Loucy (cell line): ENCODE measurements around the gene CDH13.

Experiments
- H2AFZ ChIP-seq: fragments of 200-600 bp; sonication (generic); 2 replicates; pipeline ENCODE4 v1.6.0; 2016; ENCODE audit warnings: antibody characterized with exemption, mild to moderate bottlenecking, low read length, moderate library complexity
- H3F3A ChIP-seq: fragments of 200-600 bp; 2 replicates; pipeline ENCODE4 v1.6.0; 2016; ENCODE audit warnings: antibody characterized with exemption, low read depth, mild to moderate bottlenecking
- H3K27me3 ChIP-seq: fragments of 200-600 bp; sonication (generic); 2 replicates; pipeline ENCODE4 v1.6.1; 2014; ENCODE audit warnings: low read length, mild to moderate bottlenecking; ENCODE audit not compliant: insufficient read depth, poor library complexity, severe bottlenecking
- H3K36me3 ChIP-seq: fragments of 200-600 bp; sonication (generic); 2 replicates; pipeline ENCODE4 v1.6.1; 2016; ENCODE audit warnings: low read length; ENCODE audit not compliant: insufficient read depth
- H3K4me1 ChIP-seq: fragments of 200-600 bp; sonication (generic); 2 replicates; pipeline ENCODE4 v1.5.1; 2014; ENCODE audit warnings: low read length, mild to moderate bottlenecking; ENCODE audit not compliant: insufficient read depth, poor library complexity, severe bottlenecking
- H3K4me2 ChIP-seq: fragments of 200-600 bp; sonication (generic); 2 replicates; pipeline ENCODE4 v1.6.0; 2014; ENCODE audit warnings: antibody characterized with exemption, low read length, low read depth, mild to moderate bottlenecking; ENCODE audit not compliant: poor library complexity, severe bottlenecking
- H3K4me3 ChIP-seq: fragments of 200-600 bp; sonication (generic); 2 replicates; pipeline ENCODE4 v1.5.1; 2014; ENCODE audit warnings: low read length, mild to moderate bottlenecking, mixed read lengths; ENCODE audit not compliant: poor library complexity, severe bottlenecking
- H3K79me2 ChIP-seq: fragments of 200-600 bp; sonication (generic); 2 replicates; pipeline ENCODE4 v1.6.1; 2014; ENCODE audit warnings: low read length; ENCODE audit not compliant: insufficient read depth
- H3K9ac ChIP-seq: fragments of 200-600 bp; sonication (generic); 2 replicates; pipeline ENCODE4 v1.6.0; 2014; ENCODE audit warnings: mild to moderate bottlenecking, low read depth, low read length, moderate library complexity; ENCODE audit not compliant: poor library complexity, severe bottlenecking
- H3K9me2 ChIP-seq: fragments of 200-600 bp; sonication (generic); replicated peaks from 2 replicates; pipeline ENCODE4 v1.6.1; 2016; ENCODE audit warnings: low read depth, low read length, mixed read lengths
- H3K9me3 ChIP-seq: fragments of 200-600 bp; sonication (generic); 2 replicates; pipeline ENCODE4 v1.6.1; 2014; ENCODE audit warnings: mild to moderate bottlenecking, antibody characterized with exemption, low read length, low read depth; ENCODE audit not compliant: insufficient read depth
- H4K20me1 ChIP-seq: fragments of 200-600 bp; sonication (generic); 2 replicates; pipeline ENCODE4 v1.6.0; 2014; ENCODE audit warnings: antibody characterized with exemption, low read length, mild to moderate bottlenecking; ENCODE audit not compliant: insufficient read depth, poor library complexity, severe bottlenecking
- CTCF ChIP-seq: fragments of 200-600 bp; sonication (generic); conservative IDR thresholded peaks from 2 replicates; pipeline ENCODE4 v1.5.1; 2014; ENCODE audit warnings: mild to moderate bottlenecking, antibody characterized with exemption, low read length
- EZH2phosphoT487 ChIP-seq: fragments of 200-600 bp; IDR thresholded peaks from 2 replicates; pipeline ENCODE4 v1.6.1; 2018; ENCODE audit warnings: antibody characterized with exemption, mild to moderate bottlenecking, moderate library complexity, borderline replicate concordance

The CDH13 gene

DNA sequence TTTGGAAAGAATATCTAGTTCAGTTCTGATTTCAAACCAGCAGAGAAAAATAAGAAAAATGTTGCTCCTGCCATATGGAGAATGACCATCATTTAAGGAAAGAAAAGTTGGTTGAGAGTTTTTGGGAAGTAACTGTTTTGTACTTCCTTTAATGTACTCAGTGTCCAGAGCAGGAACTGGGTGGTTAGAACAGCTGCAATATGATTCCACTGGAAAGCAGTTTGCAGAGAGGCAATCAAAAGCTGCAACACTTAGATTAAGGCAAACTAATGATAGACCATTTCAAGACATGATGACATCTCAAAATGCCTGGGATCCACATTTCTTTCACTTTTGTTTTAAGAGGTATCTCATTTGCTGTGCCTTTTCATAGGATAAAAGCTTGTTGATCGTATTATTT is 867.7 kb downstream of the CDH13 start:
- Histone ChIP-seq H3K4me2 (no peak overlapping the region), H3K9me2 (no peaks in the 10 kb centered on the region), H3F3A (no peaks in the 10 kb centered on the region), H3K36me3 (no peaks in the 10 kb centered on the region), H3K27me3 (no peaks in the 10 kb centered on the region), H3K4me1 (no peaks in the 10 kb centered on the region), H3K79me2 (no peaks in the 10 kb centered on the region), H3K9ac (no peak overlapping the region), H4K20me1 (no peaks in the 10 kb centered on the region), H2AFZ (no peak overlapping the region), H3K4me3 (no peak overlapping the region), H3K9me3 (no peaks in the 10 kb centered on the region)
- TF ChIP-seq CTCF (no peak), EZH2phosphoT487 (no peak)

DNA sequence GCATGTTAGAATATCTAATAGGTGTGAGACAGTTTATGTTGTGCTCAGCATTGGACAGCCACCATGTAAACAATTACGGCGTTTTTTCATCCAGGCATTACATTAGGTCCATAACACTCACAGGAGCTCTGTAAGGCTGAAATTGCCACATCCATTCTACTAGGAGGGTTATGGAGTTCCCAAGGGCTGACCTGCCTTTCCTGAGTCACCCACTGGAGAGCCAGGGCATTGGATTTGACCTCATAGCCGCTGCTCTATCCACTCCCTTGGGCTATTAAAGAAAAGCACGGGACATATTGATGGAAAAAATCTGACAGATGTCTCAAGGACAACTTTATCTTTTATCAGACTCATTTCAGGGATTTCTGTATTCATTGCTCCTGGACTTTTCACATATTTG is 874.7 kb downstream of the CDH13 start:
- H2AFZ ChIP-seq, result no peak overlapping the region
- no peak for TF ChIP-seq CTCF
- TF ChIP-seq EZH2phosphoT487, result no peak
- no peaks in the 10 kb centered on the region for H3F3A ChIP-seq
- H3K9ac ChIP-seq, result no peak overlapping the region
- H4K20me1 ChIP-seq, result no peaks in the 10 kb centered on the region
- no peaks in the 10 kb centered on the region for H3K79me2 ChIP-seq
- no peaks in the 10 kb centered on the region for H3K36me3 ChIP-seq
- H3K9me2 ChIP-seq, result no peaks in the 10 kb centered on the region
- H3K4me3 ChIP-seq, result no peak overlapping the region
- H3K9me3 ChIP-seq, result no peaks in the 10 kb centered on the region
- H3K27me3 ChIP-seq, result no peaks in the 10 kb centered on the region
- H3K4me2 ChIP-seq, result no peak overlapping the region
- H3K4me1 ChIP-seq, result no peaks in the 10 kb centered on the region

DNA sequence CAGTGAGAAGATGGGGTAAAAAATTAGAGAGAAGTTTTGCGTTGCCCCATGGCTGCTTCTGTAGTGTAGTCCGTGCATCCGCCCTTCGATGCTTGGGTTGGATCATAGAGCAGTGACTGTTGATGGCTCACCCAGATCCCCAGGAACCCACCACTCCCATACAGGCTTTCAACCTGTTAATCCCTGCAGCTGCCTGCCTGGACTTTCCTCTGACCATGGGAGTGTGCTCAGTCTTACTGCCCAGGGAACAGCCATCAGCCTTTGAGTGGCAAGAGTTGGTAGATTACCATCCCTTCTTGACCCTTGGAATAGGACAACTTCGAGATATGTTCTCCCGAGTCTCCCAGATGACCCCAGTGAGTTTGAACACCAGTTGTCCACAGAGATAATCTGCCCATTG is 881.5 kb downstream of the CDH13 start:
- Histone ChIP-seq H3K79me2 (no peaks in the 10 kb centered on the region), H3K4me1 (no peaks in the 10 kb centered on the region), H3K36me3 (no peaks in the 10 kb centered on the region), H3K9me2 (no peaks in the 10 kb centered on the region), H3K4me2 (no peak overlapping the region), H3K4me3 (no peak overlapping the region), H4K20me1 (no peaks in the 10 kb centered on the region), H3K9ac (no peak overlapping the region), H2AFZ (no peak overlapping the region), H3K27me3 (no peaks in the 10 kb centered on the region), H3K9me3 (no peaks in the 10 kb centered on the region), H3F3A (no peaks in the 10 kb centered on the region)
- TF ChIP-seq CTCF, result no peak
- TF ChIP-seq EZH2phosphoT487, result no peak
